A673 (cell line): ENCODE results near the gene UGT2A1.

Experiments
- CTCF ChIP-seq: fragments of 300-800, 200-600 bp; sonication (generic); conservative IDR thresholded peaks from 2 replicates; pipeline ENCODE4 v1.5.1; 2017; ENCODE audit warnings: low read depth, mild to moderate bottlenecking, antibody characterized with exemption, low read length, moderate library complexity, mixed read lengths
- EZH2 ChIP-seq: fragments of 200-600 bp; sonication (generic); IDR thresholded peaks from 2 replicates; pipeline ENCODE4 v1.6.1; 2017; ENCODE audit warnings: borderline replicate concordance, low read depth, mild to moderate bottlenecking, mixed read lengths, antibody characterized with exemption, low read length; ENCODE audit not compliant: poor library complexity, severe bottlenecking

- no peak for TF ChIP-seq EZH2
- TF ChIP-seq CTCF, result no peak
These were observed 89.6 kb downstream of the UGT2A1 start for GRCh38 chr4:69563424-69563823.
